NCI-H2196 (cell line): ENCODE data around the gene SGTA.
"Not testable (repeated sequence)": the region's sequence is repeated elsewhere in the genome, so short reads cannot be mapped to it uniquely, and the experiment has no call there.

Source experiments
- DNase-seq: peaks from one replicate; lab custom pipeline; 2025; ENCODE audit not compliant: unreplicated experiment; lab: John Stamatoyannopoulos, UW

The SGTA gene

GRCh38 chr19:2795827-2796658 lies 13.0 kb upstream of the SGTA start:
- no peak for DNase-seq

- no peak for DNase-seq
Measured at GRCh38 chr19:2793577-2793976, 10.5 kb upstream of the SGTA start.

GRCh38 chr19:2793126-2793525 lies 10.1 kb upstream of the SGTA start:
- DNase-seq, result no peak

GRCh38 chr19:2792666-2793065 lies 9.6 kb upstream of the SGTA start:
- DNase-seq, result not testable (repeated sequence)

- no peak for DNase-seq
Measured at GRCh38 chr19:2791876-2792275, 8.8 kb upstream of the SGTA start.

- DNase-seq, result no peak
Measured at GRCh38 chr19:2791440-2791839, 8.4 kb upstream of the SGTA start.

GRCh38 chr19:2790557-2791271 lies 7.6 kb upstream of the SGTA start:
- no peak for DNase-seq

- no peak for DNase-seq
Measured at GRCh38 chr19:2790194-2790556, 7.1 kb upstream of the SGTA start.

GRCh38 chr19:2788237-2788636 lies 5.2 kb upstream of the SGTA start:
- no peak for DNase-seq

GRCh38 chr19:2787115-2787514 lies 4.0 kb upstream of the SGTA start:
- DNase-seq, result no peak

GRCh38 chr19:2785244-2785997 lies 2.3 kb upstream of the SGTA start, which contains the start of gene THOP1:
Gene THOP1, plus strand, starts transcription at chr19:2785503. Its CDS starts 160 bp downstream, at chr19:2785663.
- peak; percentile 99 for DNase-seq

GRCh38 chr19:2783781-2784145 lies 690 bp upstream of the SGTA start:
- DNase-seq, result no peak

GRCh38 chr19:2782329-2782935 lies 641 bp downstream of the SGTA start:
- no peak for DNase-seq

- no peak for DNase-seq
Measured at GRCh38 chr19:2780284-2780683, 2.8 kb downstream of the SGTA start.

GRCh38 chr19:2779121-2779740 lies 3.8 kb downstream of the SGTA start:
- no peak for DNase-seq

GRCh38 chr19:2777952-2778683 lies 5.0 kb downstream of the SGTA start:
- no peak for DNase-seq

GRCh38 chr19:2775556-2776430 lies 7.3 kb downstream of the SGTA start:
- no peak for DNase-seq

- no peak for DNase-seq
Measured at GRCh38 chr19:2774953-2775555, 8.0 kb downstream of the SGTA start.
